ENCODE data around the gene TMEM87A.
"Not testable (repeated sequence)": the region's sequence is repeated elsewhere in the genome, so short reads cannot be mapped to it uniquely, and the experiment has no call there.

Gene TMEM87A

DNA sequence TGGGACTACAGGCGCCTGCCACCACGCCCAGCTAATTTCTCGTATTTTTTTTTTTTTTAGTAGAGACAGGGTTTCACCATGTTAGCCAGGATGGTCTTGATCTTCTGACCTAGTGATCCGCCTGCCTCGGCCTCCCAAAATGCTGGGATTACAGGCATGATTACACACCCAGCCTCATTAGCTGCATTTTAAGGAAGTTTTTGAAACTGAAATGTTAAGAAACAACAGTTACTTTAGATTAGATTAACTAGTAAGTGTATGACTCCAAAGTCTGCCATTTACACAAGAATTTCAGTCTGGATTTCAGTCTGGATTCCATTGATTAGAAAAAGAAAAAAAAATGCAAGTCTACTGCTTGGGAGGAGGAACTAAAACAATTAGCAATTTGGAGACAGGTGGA, 40.6 kb downstream of the TMEM87A start:
- no peaks in the 10 kb centered on the region for H3K9me3 ChIP-seq (ENCODE audit: control insufficient read depth in 1 of 2, low read length in 2 of 2)
- H3K4me1 ChIP-seq (ENCODE audit: control insufficient read depth in 1 of 2, insufficient read depth in 2 of 2, low read length in 2 of 2), result peaks cover 0 to 4% of the 10 kb centered on the region in 2 donors
- peaks cover 13 to 58% of the 10 kb centered on the region in 2 donors for H3K36me3 ChIP-seq (ENCODE audit: control insufficient read depth in 1 of 2, insufficient read depth in 2 of 2, low read length in 2 of 2)
- no peaks in the 10 kb centered on the region for H3K27me3 ChIP-seq (ENCODE audit: control insufficient read depth in 1 of 2, insufficient read depth in 2 of 2, low read length in 2 of 2)
- no peak overlapping the region for H3K4me3 ChIP-seq (ENCODE audit: low read depth in 1 of 2, low read length in 2 of 2)
- H3K27ac ChIP-seq (ENCODE audit: low read depth, low read length), result no peak overlapping the region
- no peak overlapping the region for H3K9ac ChIP-seq (ENCODE audit: low read depth in 1 of 2, low read length in 2 of 2)

DNA sequence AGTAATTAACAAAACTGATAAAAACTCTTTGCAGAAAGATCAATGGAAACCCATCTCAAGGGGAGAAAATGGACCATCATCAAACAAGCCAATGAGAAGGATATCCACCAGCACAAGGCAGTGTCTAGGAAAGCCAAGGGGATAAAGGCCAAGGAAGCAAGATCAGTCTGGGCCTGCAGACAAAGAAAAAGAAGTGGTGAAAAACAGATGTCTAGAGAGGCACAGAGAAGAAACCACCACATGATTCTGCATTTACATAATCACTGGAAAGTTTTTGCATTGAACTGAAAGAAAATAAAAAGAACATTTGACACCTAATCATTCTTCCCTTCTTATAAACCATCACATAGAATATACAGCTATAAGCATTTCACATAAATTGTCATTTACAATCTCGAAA, 42.1 kb downstream of the TMEM87A start:
- no peak overlapping the region for H3K27ac ChIP-seq (ENCODE audit: low read depth, low read length)
- H3K9ac ChIP-seq (ENCODE audit: low read depth in 1 of 2, low read length in 2 of 2), result no peak overlapping the region
- H3K9me3 ChIP-seq (ENCODE audit: control insufficient read depth in 1 of 2, low read length in 2 of 2), result no peaks in the 10 kb centered on the region
- H3K36me3 ChIP-seq (ENCODE audit: control insufficient read depth in 1 of 2, insufficient read depth in 2 of 2, low read length in 2 of 2), result peaks cover 11 to 58% of the 10 kb centered on the region in 2 donors
- no peaks in the 10 kb centered on the region for H3K27me3 ChIP-seq (ENCODE audit: control insufficient read depth in 1 of 2, insufficient read depth in 2 of 2, low read length in 2 of 2)
- peaks cover 0 to 6% of the 10 kb centered on the region in 2 donors for H3K4me1 ChIP-seq (ENCODE audit: control insufficient read depth in 1 of 2, insufficient read depth in 2 of 2, low read length in 2 of 2)
- H3K4me3 ChIP-seq (ENCODE audit: low read depth in 1 of 2, low read length in 2 of 2), result no peak overlapping the region

DNA sequence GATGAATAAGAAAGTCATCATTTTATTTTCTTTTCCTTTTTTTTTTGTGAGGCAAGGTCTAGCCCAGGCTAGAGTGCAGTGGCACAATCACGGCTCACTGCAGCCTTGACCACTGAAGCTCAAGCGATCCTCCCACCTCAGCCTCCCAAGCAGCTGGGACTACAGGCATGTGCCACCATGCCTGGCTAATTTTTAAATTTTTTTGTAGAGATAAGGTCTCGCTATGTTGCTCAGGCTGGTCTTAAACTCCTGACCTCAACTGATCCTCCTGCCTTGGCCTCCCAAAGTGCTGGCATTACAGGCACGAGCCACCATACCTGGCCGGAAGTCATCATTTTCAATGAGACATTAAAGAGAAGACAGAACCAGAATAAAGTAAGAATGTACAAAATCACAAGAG, 44.3 kb downstream of the TMEM87A start:
- not testable (repeated sequence) for H3K27me3 ChIP-seq (ENCODE audit: control insufficient read depth in 1 of 2, insufficient read depth in 2 of 2, low read length in 2 of 2); H3K9ac ChIP-seq (ENCODE audit: low read depth in 1 of 2, low read length in 2 of 2); H3K4me3 ChIP-seq (ENCODE audit: low read depth in 1 of 2, low read length in 2 of 2); H3K9me3 ChIP-seq (ENCODE audit: control insufficient read depth in 1 of 2, low read length in 2 of 2); H3K27ac ChIP-seq (ENCODE audit: low read depth, low read length); H3K4me1 ChIP-seq (ENCODE audit: control insufficient read depth in 1 of 2, insufficient read depth in 2 of 2, low read length in 2 of 2)
- H3K36me3 ChIP-seq (ENCODE audit: control insufficient read depth in 1 of 2, insufficient read depth in 2 of 2, low read length in 2 of 2), result peaks cover 25 to 71% of the 10 kb centered on the region in 2 donors

DNA sequence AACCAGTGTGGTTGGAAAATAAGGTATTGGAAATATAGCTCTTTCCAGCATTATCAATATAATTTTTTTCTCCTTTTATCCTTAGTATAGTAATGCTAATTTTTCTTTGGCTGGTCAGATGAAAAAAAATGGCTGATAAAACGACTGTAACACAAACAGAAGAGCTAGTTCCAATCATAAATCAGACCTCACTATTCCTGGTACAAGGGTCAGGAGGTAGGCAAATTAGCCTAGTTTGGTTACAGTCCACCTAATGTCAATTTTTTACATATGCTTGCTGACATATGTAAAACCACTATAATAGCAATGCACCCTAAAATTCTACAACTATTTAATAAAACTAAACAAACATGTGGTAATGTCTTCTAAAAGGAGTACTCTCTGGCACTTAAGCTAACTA, 45.2 kb downstream of the TMEM87A start:
- Histone ChIP-seq H3K4me1 (ENCODE audit: control insufficient read depth in 1 of 2, insufficient read depth in 2 of 2, low read length in 2 of 2) (peaks cover 0 to 6% of the 10 kb centered on the region in 2 donors), H3K9me3 (ENCODE audit: control insufficient read depth in 1 of 2, low read length in 2 of 2) (no peaks in the 10 kb centered on the region), H3K27ac (ENCODE audit: low read depth, low read length) (no peak overlapping the region), H3K9ac (ENCODE audit: low read depth in 1 of 2, low read length in 2 of 2) (no peak overlapping the region), H3K4me3 (ENCODE audit: low read depth in 1 of 2, low read length in 2 of 2) (no peak overlapping the region), H3K27me3 (ENCODE audit: control insufficient read depth in 1 of 2, insufficient read depth in 2 of 2, low read length in 2 of 2) (no peaks in the 10 kb centered on the region), H3K36me3 (ENCODE audit: control insufficient read depth in 1 of 2, insufficient read depth in 2 of 2, low read length in 2 of 2) (peaks cover 31 to 70% of the 10 kb centered on the region in 2 donors)

DNA sequence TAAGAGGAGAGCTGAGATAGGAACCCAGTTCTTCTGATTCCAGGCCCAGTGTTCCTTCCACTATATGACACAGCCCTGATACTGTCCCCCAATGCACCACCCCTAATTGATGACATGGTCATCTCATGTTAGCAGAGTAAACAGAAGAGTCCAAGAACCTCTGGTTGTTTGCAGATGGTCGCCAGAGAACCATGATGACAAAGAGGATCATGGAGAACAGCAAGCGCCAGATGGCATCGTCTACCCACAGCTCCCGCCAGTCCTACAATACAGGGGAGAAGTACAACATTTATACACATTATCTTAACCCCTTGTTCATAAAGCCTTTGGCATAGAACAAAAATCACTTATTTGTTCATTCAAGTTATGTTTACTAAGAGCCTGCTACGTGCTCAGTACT, 46.6 kb downstream of the TMEM87A start:
- Histone ChIP-seq H3K36me3 (ENCODE audit: control insufficient read depth in 1 of 2, insufficient read depth in 2 of 2, low read length in 2 of 2) (peaks cover 29 to 77% of the 10 kb centered on the region in 2 donors), H3K4me3 (ENCODE audit: low read depth in 1 of 2, low read length in 2 of 2) (no peak overlapping the region), H3K27me3 (ENCODE audit: control insufficient read depth in 1 of 2, insufficient read depth in 2 of 2, low read length in 2 of 2) (no peaks in the 10 kb centered on the region), H3K27ac (ENCODE audit: low read depth, low read length) (no peak overlapping the region), H3K9me3 (ENCODE audit: control insufficient read depth in 1 of 2, low read length in 2 of 2) (no peaks in the 10 kb centered on the region), H3K4me1 (ENCODE audit: control insufficient read depth in 1 of 2, insufficient read depth in 2 of 2, low read length in 2 of 2) (peaks cover 0 to 6% of the 10 kb centered on the region in 2 donors), H3K9ac (ENCODE audit: low read depth in 1 of 2, low read length in 2 of 2) (no peak overlapping the region)

DNA sequence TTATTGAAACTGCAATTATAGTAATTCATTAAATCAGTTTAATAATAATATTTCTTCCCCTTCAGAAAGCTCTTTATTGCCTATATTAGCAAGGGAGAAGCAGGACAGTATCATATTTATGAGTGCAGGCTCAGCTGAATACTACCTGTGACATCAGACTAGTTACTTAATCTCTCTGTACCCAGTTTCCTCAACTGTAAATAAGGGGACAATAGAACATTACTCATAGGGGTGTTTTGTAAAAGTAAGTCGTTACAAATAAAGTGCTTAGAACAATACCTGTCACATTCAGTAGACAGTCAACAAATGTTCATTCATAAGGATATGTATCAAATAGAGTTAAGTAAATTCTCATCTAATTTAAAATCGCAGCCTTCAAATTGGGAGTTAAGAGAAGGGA, 53.0 kb downstream of the TMEM87A start:
- H3K4me3 ChIP-seq (ENCODE audit: low read depth in 1 of 2, low read length in 2 of 2), result no peak overlapping the region
- H3K36me3 ChIP-seq (ENCODE audit: control insufficient read depth in 1 of 2, insufficient read depth in 2 of 2, low read length in 2 of 2), result peaks cover 36 to 71% of the 10 kb centered on the region in 2 donors
- H3K27ac ChIP-seq (ENCODE audit: low read depth, low read length), result no peak overlapping the region
- no peaks in the 10 kb centered on the region for H3K9me3 ChIP-seq (ENCODE audit: control insufficient read depth in 1 of 2, low read length in 2 of 2)
- H3K27me3 ChIP-seq (ENCODE audit: control insufficient read depth in 1 of 2, insufficient read depth in 2 of 2, low read length in 2 of 2), result no peaks in the 10 kb centered on the region
- no peaks in the 10 kb centered on the region for H3K4me1 ChIP-seq (ENCODE audit: control insufficient read depth in 1 of 2, insufficient read depth in 2 of 2, low read length in 2 of 2)
- no peak overlapping the region for H3K9ac ChIP-seq (ENCODE audit: low read depth in 1 of 2, low read length in 2 of 2)

DNA sequence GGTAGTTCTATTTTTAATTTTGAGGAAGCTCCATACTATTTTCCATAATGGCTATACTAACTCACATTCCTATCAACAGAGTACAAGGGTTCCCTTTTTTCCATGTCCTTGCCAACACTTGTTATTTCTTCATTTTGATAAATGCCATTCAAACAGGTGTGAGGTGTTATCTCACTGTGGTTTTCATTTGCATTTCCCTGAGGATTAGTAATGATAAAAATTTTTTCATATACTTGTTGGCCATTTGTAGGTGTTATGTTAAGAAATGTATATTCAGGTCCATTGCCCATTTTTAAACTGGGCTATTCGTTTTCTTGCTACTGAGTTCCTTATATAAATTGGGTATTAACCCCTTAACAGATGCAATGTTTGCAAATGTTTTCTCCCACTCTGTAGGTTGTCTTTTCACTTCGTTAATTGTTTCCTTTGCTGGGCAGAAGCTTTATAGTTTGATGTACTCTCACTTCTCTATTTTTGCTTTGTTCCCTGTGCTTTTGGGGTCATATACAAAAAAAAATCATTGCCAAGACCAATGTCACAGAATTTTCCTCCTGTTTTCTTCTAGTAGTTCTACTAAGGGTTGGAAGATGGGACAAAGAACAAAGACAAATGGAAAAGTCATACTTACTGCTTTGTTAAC, 54.2 kb downstream of the TMEM87A start:
- H3K4me1 ChIP-seq (ENCODE audit: control insufficient read depth in 1 of 2, insufficient read depth in 2 of 2, low read length in 2 of 2), result no peaks in the 10 kb centered on the region
- H3K9ac ChIP-seq (ENCODE audit: low read depth in 1 of 2, low read length in 2 of 2), result no peak overlapping the region
- H3K9me3 ChIP-seq (ENCODE audit: control insufficient read depth in 1 of 2, low read length in 2 of 2), result no peaks in the 10 kb centered on the region
- H3K36me3 ChIP-seq (ENCODE audit: control insufficient read depth in 1 of 2, insufficient read depth in 2 of 2, low read length in 2 of 2), result peaks cover 29 to 69% of the 10 kb centered on the region in 2 donors
- H3K27ac ChIP-seq (ENCODE audit: low read depth, low read length), result no peak overlapping the region
- no peak overlapping the region for H3K4me3 ChIP-seq (ENCODE audit: low read depth in 1 of 2, low read length in 2 of 2)
- H3K27me3 ChIP-seq (ENCODE audit: control insufficient read depth in 1 of 2, insufficient read depth in 2 of 2, low read length in 2 of 2), result no peaks in the 10 kb centered on the region

DNA sequence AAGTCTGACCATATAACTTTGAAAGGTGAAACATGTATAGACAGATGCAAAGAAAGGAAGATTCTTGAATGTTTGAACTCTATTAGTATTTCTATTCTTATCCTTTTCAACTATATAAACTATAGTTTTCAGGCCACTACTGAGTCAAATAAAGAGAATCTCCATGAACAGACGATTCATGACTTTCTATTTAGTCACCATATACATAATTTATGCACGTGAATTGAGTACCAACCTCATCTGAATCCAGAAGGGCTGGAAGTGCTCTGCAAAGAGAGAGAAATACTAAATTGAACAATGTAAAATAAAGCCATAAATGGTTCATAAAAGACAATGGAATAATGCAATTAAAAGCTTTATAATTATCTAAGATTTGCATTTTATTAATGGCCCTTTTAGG, 55.7 kb downstream of the TMEM87A start:
- no peaks in the 10 kb centered on the region for H3K9me3 ChIP-seq (ENCODE audit: control insufficient read depth in 1 of 2, low read length in 2 of 2)
- no peak overlapping the region for H3K27ac ChIP-seq (ENCODE audit: low read depth, low read length)
- no peaks in the 10 kb centered on the region for H3K27me3 ChIP-seq (ENCODE audit: control insufficient read depth in 1 of 2, insufficient read depth in 2 of 2, low read length in 2 of 2)
- peaks cover 32 to 67% of the 10 kb centered on the region in 2 donors for H3K36me3 ChIP-seq (ENCODE audit: control insufficient read depth in 1 of 2, insufficient read depth in 2 of 2, low read length in 2 of 2)
- no peaks in the 10 kb centered on the region for H3K4me1 ChIP-seq (ENCODE audit: control insufficient read depth in 1 of 2, insufficient read depth in 2 of 2, low read length in 2 of 2)
- no peak overlapping the region for H3K9ac ChIP-seq (ENCODE audit: low read depth in 1 of 2, low read length in 2 of 2)
- H3K4me3 ChIP-seq (ENCODE audit: low read depth in 1 of 2, low read length in 2 of 2), result no peak overlapping the region

DNA sequence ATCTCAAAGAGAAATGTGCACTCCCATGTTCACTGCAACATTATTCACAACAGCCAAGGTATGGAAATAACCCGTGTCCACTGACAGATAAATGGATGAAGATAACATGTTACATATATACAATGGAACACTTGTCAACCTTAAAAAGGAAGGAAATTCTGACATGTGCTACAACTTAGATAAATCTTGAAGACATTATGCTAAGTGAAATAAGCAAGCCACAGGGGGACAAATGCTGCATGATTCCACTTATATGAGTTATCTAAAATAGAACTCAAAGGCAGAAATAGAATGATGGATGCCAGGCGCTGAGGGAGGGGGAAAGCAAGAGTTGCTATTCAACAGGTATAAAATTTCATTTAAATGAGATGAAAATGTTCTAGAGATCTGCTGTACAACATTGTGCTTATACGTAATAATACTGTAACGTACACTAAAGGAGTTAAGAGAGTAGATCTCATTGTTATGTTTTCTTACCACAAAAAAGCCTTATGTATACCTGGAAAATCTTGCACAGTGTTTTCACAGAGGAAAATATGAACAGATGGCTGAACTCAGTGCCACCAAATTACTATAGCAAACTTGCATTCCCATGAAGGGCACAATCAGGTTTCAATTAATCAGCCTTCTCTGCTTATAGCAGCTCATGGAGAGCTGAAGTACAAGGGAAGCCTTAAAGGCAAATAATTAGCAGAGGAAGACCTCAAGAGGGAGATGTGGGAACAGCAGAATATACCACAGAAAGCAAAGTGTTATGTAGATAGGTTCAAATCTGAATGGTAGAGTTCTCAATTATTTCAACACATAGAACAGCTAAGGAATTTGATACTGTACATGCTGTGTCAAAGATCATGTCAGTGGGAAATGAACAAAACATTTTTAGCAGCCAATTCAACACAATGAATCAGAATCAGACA, 57.1 kb downstream of the TMEM87A start:
- peaks cover 29 to 67% of the 10 kb centered on the region in 2 donors for H3K36me3 ChIP-seq (ENCODE audit: control insufficient read depth in 1 of 2, insufficient read depth in 2 of 2, low read length in 2 of 2)
- no peak overlapping the region for H3K4me3 ChIP-seq (ENCODE audit: low read depth in 1 of 2, low read length in 2 of 2)
- no peaks in the 10 kb centered on the region for H3K27me3 ChIP-seq (ENCODE audit: control insufficient read depth in 1 of 2, insufficient read depth in 2 of 2, low read length in 2 of 2)

DNA sequence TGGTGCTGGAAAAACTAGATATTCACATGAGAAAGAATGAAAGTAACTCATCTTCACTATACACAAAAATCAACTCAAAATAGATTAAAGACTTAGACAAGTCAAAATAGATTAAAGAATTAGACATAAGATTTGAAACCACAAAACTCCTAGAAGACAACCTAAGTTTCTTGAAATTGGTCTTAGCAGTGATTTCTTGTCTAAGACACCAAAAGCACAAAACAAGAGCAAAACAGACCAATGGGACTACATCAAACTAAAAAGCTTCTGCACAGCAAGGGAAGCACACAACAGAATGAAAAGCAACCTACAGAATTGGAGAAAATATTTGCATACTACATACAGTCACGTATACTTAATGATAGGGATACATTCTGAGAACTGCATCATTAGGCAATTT, 58.6 kb downstream of the TMEM87A start:
- Histone ChIP-seq H3K27me3 (ENCODE audit: control insufficient read depth in 1 of 2, insufficient read depth in 2 of 2, low read length in 2 of 2) (no peaks in the 10 kb centered on the region), H3K4me1 (ENCODE audit: control insufficient read depth in 1 of 2, insufficient read depth in 2 of 2, low read length in 2 of 2) (no peaks in the 10 kb centered on the region), H3K4me3 (ENCODE audit: low read depth in 1 of 2, low read length in 2 of 2) (no peak overlapping the region), H3K36me3 (ENCODE audit: control insufficient read depth in 1 of 2, insufficient read depth in 2 of 2, low read length in 2 of 2) (peaks cover 29 to 74% of the 10 kb centered on the region in 2 donors), H3K9ac (ENCODE audit: low read depth in 1 of 2, low read length in 2 of 2) (no peak overlapping the region), H3K9me3 (ENCODE audit: control insufficient read depth in 1 of 2, low read length in 2 of 2) (no peaks in the 10 kb centered on the region), H3K27ac (ENCODE audit: low read depth, low read length) (no peak overlapping the region)

More for the DNA sequence above, 57.1 kb downstream of the TMEM87A start:
- H3K9ac ChIP-seq (ENCODE audit: low read depth in 1 of 2, low read length in 2 of 2), result no peak overlapping the region
- no peaks in the 10 kb centered on the region for H3K4me1 ChIP-seq (ENCODE audit: control insufficient read depth in 1 of 2, insufficient read depth in 2 of 2, low read length in 2 of 2)
- no peaks in the 10 kb centered on the region for H3K9me3 ChIP-seq (ENCODE audit: control insufficient read depth in 1 of 2, low read length in 2 of 2)
- H3K27ac ChIP-seq (ENCODE audit: low read depth, low read length), result no peak overlapping the region
